Measurements from ENCODE around the gene LRRC59.

DNA sequence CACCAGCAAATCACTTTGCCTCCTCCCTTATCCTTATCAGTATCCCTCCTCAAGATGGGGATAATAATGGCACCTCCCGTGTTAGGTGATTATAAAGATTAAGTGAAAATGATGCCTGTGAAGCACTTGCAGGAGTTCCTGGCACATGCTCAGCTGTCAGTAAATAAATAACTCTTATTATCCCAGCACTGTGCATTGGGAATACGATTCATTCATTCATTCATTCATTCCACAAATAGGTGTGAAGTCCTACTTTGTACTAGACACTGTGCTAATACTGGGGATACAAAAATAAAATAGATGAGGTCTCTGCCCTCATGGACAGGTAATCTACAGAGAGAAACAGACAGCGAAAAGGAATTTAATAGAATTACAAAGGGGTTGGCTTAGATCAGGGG is 49.4 kb downstream of the LRRC59 start:
- TF ChIP-seq, protein P1, sequence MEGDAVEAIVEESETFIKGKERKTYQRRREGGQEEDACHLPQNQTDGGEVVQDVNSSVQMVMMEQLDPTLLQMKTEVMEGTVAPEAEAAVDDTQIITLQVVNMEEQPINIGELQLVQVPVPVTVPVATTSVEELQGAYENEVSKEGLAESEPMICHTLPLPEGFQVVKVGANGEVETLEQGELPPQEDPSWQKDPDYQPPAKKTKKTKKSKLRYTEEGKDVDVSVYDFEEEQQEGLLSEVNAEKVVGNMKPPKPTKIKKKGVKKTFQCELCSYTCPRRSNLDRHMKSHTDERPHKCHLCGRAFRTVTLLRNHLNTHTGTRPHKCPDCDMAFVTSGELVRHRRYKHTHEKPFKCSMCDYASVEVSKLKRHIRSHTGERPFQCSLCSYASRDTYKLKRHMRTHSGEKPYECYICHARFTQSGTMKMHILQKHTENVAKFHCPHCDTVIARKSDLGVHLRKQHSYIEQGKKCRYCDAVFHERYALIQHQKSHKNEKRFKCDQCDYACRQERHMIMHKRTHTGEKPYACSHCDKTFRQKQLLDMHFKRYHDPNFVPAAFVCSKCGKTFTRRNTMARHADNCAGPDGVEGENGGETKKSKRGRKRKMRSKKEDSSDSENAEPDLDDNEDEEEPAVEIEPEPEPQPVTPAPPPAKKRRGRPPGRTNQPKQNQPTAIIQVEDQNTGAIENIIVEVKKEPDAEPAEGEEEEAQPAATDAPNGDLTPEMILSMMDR (IDR thresholded peaks at IDR 0.05; ENCODE audit: low read depth, low read length): no peak
- TF ChIP-seq EZH2phosphoT487 (IDR thresholded peaks at IDR 0.05; ENCODE audit: low read depth): no peak

Measured in OCI-LY3 (cell line).